Transverse colon (tissue), 4 donors: ENCODE measurements around the gene GLT8D2.

Experiments
- EP300 ChIP-seq: sonication (generic); formaldehyde crosslinking; IDR thresholded peaks from one replicate; pipeline ENCODE4 v1.6.1; 2017; ENCODE audit warnings: antibody characterized with exemption, low read depth
- POLR2A ChIP-seq: fragments of 450-650 bp; IDR thresholded peaks from one replicate; pipeline ENCODE4 v1.6.1; 2016; ENCODE audit warnings: antibody characterized with exemption, mild to moderate bottlenecking, moderate library complexity
- POLR2AphosphoS5 ChIP-seq, 3 donors: sonication (generic); formaldehyde crosslinking; IDR thresholded peaks; one replicate each; pipeline ENCODE4 v1.6.1; 2016; ENCODE audit warnings: antibody characterized with exemption in 3 of 3
- TF ChIP-seq, protein P1 (sequence below), 5 experiments: fragments of 200-600 bp in 3 of 5; fragments of 450-650 bp in 2 of 5; sonication (generic) in 3 of 5; IDR thresholded peaks; 1 replicate in 2 of 5; 2 replicates in 3 of 5; pipeline ENCODE4 v1.5.1; 2016 to 2017; ENCODE audit warnings: antibody characterized with exemption in 5 of 5, inconsistent platforms in 3 of 5, mild to moderate bottlenecking in 2 of 5, moderate library complexity in 1 of 5

DNA sequence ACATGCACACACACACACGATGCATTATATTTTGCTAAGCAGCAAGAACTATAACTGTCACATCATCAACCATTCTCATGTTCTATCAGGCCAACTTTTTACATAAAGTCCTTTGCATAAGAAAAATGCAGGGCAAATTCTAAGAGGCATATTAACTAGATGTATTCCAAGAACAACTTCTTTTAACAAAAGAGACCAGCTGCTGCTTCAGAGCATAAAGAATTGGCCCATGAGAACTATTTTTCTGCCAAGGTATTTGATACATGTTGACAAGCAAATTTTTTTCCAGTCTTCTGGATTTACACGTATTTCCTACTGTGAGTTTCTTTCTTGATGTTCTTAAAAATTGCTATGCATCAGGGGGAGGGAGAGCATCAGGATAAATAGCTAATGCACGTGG is 27.2 kb downstream of the GLT8D2 start:
- TF ChIP-seq, protein P1, sequence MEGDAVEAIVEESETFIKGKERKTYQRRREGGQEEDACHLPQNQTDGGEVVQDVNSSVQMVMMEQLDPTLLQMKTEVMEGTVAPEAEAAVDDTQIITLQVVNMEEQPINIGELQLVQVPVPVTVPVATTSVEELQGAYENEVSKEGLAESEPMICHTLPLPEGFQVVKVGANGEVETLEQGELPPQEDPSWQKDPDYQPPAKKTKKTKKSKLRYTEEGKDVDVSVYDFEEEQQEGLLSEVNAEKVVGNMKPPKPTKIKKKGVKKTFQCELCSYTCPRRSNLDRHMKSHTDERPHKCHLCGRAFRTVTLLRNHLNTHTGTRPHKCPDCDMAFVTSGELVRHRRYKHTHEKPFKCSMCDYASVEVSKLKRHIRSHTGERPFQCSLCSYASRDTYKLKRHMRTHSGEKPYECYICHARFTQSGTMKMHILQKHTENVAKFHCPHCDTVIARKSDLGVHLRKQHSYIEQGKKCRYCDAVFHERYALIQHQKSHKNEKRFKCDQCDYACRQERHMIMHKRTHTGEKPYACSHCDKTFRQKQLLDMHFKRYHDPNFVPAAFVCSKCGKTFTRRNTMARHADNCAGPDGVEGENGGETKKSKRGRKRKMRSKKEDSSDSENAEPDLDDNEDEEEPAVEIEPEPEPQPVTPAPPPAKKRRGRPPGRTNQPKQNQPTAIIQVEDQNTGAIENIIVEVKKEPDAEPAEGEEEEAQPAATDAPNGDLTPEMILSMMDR (IDR thresholded peaks at IDR 0.05): no peak
- TF ChIP-seq POLR2AphosphoS5 (IDR thresholded peaks at IDR 0.05) (no peak), POLR2A (no peak), EP300 (no peak)
